Neural crest cell (in vitro differentiated cells): ENCODE results near the gene PRMT5. TPM values are rescaled to one million over a fixed set of nuclear protein-coding genes. Genes with fewer than 3 reads are reported as not detected.
A peak's percentile ranks its signal among the peaks of the same experiment; 100 is the strongest.

Experiments
- DNase-seq: peaks from one replicate; pipeline ENCODE4 v3.0.0; 2021; ENCODE audit warnings: low read depth, mixed read lengths, low spot score
- H3K27ac Mint-ChIP-seq: one replicate; pipeline ENCODE4 v1.8.0; 2021; ENCODE audit warnings: mild to moderate bottlenecking, mixed read lengths; ENCODE audit not compliant: unreplicated experiment
- H3K27me3 Mint-ChIP-seq: 2 replicates; pipeline ENCODE4 v1.8.0; 2021; ENCODE audit warnings: low read depth, mild to moderate bottlenecking, mixed read lengths
- H3K36me3 Mint-ChIP-seq: 2 replicates; pipeline ENCODE4 v1.8.0; 2021; ENCODE audit warnings: low read depth, mild to moderate bottlenecking, mixed read lengths
- H3K4me1 Mint-ChIP-seq: 2 replicates; pipeline ENCODE4 v1.8.0; 2021; ENCODE audit warnings: mixed read lengths
- H3K4me3 Mint-ChIP-seq: one replicate; pipeline ENCODE4 v1.8.0; 2021; ENCODE audit warnings: mild to moderate bottlenecking, mixed read lengths
- H3K9me3 Mint-ChIP-seq: 2 replicates; pipeline ENCODE4 v1.8.0; 2021; ENCODE audit warnings: mixed read lengths
- CTCF ChIP-seq: fragments of 200-600 bp; sonication (generic); conservative IDR thresholded peaks from 2 replicates; pipeline ENCODE4 v1.5.0; 2021; ENCODE audit warnings: antibody characterized with exemption, mild to moderate bottlenecking
- total RNA-seq: library from RNA; stranded (reverse); gene quantifications from 2 replicates; pipeline ENCODE4 v1.2.1, GENCODE V29; 2021

Gene PRMT5
- total RNA-seq, 1 donor from 2014 or later = 134 TPM

GRCh38 chr14:22871224-22872032 is 57.7 kb downstream of the PRMT5 start, which contains the start of gene LRP10:
Gene LRP10, plus strand, starts transcription at chr14:22871740. Its CDS starts 564 bp downstream, at chr14:22872304.
- Mint-ChIP-seq H3K27me3 (no peaks in the 10 kb centered on the region), H3K36me3 (no peaks in the 10 kb centered on the region), H3K27ac (peak within 1 kb of the TSS; percentile 53), H3K4me1 (peaks cover 16% of the 10 kb centered on the region), H3K4me3 (peak within 1 kb of the TSS; percentile 90), H3K9me3 (no peaks in the 10 kb centered on the region)
- peak; percentile 80 for DNase-seq
- no peak for TF ChIP-seq CTCF

DNA sequence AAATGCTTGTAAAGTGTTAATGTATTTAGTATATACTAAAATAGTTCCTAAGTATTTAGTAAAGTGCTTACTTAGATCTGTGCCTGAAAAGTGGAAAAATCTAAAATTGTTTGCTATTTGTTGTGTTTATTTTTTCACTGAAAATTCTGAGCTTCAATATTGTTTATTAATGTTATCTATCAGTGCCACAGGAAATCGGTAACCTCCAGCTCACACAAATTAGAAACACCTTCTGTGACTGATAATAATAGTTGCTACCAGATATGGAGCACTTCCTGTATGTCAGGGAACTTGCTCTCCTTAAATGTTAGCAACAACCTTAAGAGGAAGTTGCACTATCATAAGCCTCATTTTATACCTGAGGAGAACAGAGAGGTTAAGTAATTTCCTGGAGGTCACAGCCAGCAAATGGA is 58.4 kb downstream of the PRMT5 start:
- no peak for TF ChIP-seq CTCF
- Mint-ChIP-seq H3K27me3 (no peaks in the 10 kb centered on the region), H3K4me1 (peaks cover 16% of the 10 kb centered on the region), H3K9me3 (no peaks in the 10 kb centered on the region), H3K36me3 (no peaks in the 10 kb centered on the region), H3K4me3 (peak overlapping the region; percentile 90), H3K27ac (no peak overlapping the region)
- DNase-seq = no peak

Other genes starting within 250 kb of the PRMT5 start
- 121 and 125 TPM in 2 replicates for gene OXA1L, start 162.7 kb downstream of the PRMT5 start, total RNA-seq
- gene SLC7A7, start 113.9 kb downstream of the PRMT5 start, total RNA-seq = 0.54 and 0.64 TPM in 2 replicates
- 117 and 137 TPM in 2 replicates for gene MRPL52, start 99.5 kb downstream of the PRMT5 start, total RNA-seq
- 63.2 and 68.6 TPM in 2 replicates for gene MMP14, start 92.8 kb downstream of the PRMT5 start, total RNA-seq
- 14.3 and 16.3 TPM in 2 replicates for gene LRP10, start 57.6 kb downstream of the PRMT5 start, total RNA-seq
- gene REM2, start 46.2 kb downstream of the PRMT5 start, total RNA-seq = 3.0 and 3.6 TPM in 2 replicates
- 103 and 110 TPM in 2 replicates for gene RBM23, start 10.2 kb downstream of the PRMT5 start, total RNA-seq
- gene HAUS4, start 27.7 kb upstream of the PRMT5 start, total RNA-seq = 58.7 and 62.7 TPM in 2 replicates
- 32.8 and 33.1 TPM in 2 replicates for gene AJUBA, start 53.2 kb upstream of the PRMT5 start, total RNA-seq
- 11.5 and 13.6 TPM in 2 replicates for gene C14orf93, start 80.8 kb upstream of the PRMT5 start, total RNA-seq
- 199 and 215 TPM in 2 replicates for gene PSMB5, start 105.5 kb upstream of the PRMT5 start, total RNA-seq
- gene PSMB11, start 112.8 kb upstream of the PRMT5 start, total RNA-seq = not detected in 2 replicates
- 33.7 and 37.2 TPM in 2 replicates for gene CDH24, start 128.1 kb upstream of the PRMT5 start, total RNA-seq
- gene ACIN1, start 165.8 kb upstream of the PRMT5 start, total RNA-seq = 350 and 352 TPM in 2 replicates
- gene C14orf119, start 166.1 kb upstream of the PRMT5 start, total RNA-seq = 46.1 and 48.6 TPM in 2 replicates
- not detected in 2 replicates for gene CIROP, start 175.6 kb upstream of the PRMT5 start, total RNA-seq
- not detected in 2 replicates for gene CEBPE, start 189.9 kb upstream of the PRMT5 start, total RNA-seq